Measurements from ENCODE around the gene TMED8. TPM values are rescaled to one million over a fixed set of nuclear protein-coding genes. Genes with fewer than 3 reads are reported as not detected.
"Not testable (repeated sequence)": the region's sequence is repeated elsewhere in the genome, so short reads cannot be mapped to it uniquely, and the experiment has no call there.

Gene TMED8, protein sequence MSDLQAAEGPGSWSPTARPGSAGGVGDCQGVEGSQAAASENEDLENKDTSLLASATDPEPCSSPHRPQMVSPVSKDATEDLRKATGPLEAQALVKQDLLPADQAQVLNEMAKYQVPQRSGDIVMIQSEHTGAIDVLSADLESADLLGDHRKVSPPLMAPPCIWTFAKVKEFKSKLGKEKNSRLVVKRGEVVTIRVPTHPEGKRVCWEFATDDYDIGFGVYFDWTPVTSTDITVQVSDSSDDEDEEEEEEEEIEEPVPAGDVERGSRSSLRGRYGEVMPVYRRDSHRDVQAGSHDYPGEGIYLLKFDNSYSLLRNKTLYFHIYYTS
- 13.6 TPM for polyA plus RNA-seq (2013, experiment 1 of 4)
- polyA plus RNA-seq (2013, experiment 2 of 4) = 14.6 TPM
- 9.6 TPM for polyA plus RNA-seq (2013, experiment 3 of 4)
- 10.5 TPM for polyA plus RNA-seq (2013, experiment 4 of 4)

GRCh38 chr14:77376771-77377501 is at the start of gene TMED8, which contains the start of gene SAMD15:
TMED8 (minus strand) TSS chr14:77377094; CDS start chr14:77377053, 41 bp downstream.
SAMD15 (plus strand) TSS chr14:77377379; CDS start chr14:77377419, 40 bp downstream.
- 0 to 1% methylated on average over 69 of the region's 69 CpGs for WGBS, 2 experiments

DNA sequence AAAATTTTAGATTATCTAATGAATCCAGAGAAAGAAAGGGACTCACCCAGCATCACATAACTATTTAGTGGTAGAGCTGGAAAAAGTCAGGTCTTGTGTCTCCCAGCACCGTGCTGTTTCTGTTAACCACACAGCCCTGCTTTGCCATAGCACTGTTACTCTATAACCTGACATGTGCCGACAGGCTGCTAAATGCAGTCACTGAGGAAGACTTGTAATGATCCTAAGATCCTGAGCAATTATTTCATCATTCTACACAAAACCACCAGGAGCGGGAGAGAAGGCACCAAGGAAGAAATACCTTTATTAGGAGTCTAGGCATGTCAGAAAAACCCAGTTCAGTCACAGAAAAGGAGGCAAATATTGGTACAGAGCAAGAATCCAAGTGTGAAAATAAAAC is 49.5 kb upstream of the TMED8 start:
- Histone ChIP-seq H3K36me3 (ENCODE audit: control insufficient read depth, insufficient read depth, low read length) (peaks cover 42% of the 10 kb centered on the region), H3K4me3 (ENCODE audit: insufficient read depth, low read depth, low read length) (no peak overlapping the region), H3K27ac (ENCODE audit: insufficient read depth, low read depth, low read length, poor library complexity, severe bottlenecking) (no peak overlapping the region), H3K9me3 (ENCODE audit: control insufficient read depth, low read length) (no peaks in the 10 kb centered on the region), H3K4me1 (ENCODE audit: control insufficient read depth, insufficient read depth, low read length) (no peaks in the 10 kb centered on the region), H3K27me3 (ENCODE audit: control insufficient read depth, insufficient read depth, low read length, poor library complexity, severe bottlenecking) (no peaks in the 10 kb centered on the region)
- WGBS, 2 experiments = 93 to 98% methylated on average over 3 of the region's 3 CpGs

More at GRCh38 chr14:77376771-77377501, at the start of gene TMED8, which contains the start of gene SAMD15:
- peak within 1 kb of the TSS; percentile 85 for H3K27ac ChIP-seq (ENCODE audit: insufficient read depth, low read depth, low read length, poor library complexity, severe bottlenecking)
- no peaks in the 10 kb centered on the region for H3K36me3 ChIP-seq (ENCODE audit: control insufficient read depth, insufficient read depth, low read length)
- no peaks in the 10 kb centered on the region for H3K27me3 ChIP-seq (ENCODE audit: control insufficient read depth, insufficient read depth, low read length, poor library complexity, severe bottlenecking)
- no peaks in the 10 kb centered on the region for H3K9me3 ChIP-seq (ENCODE audit: control insufficient read depth, low read length)
- peaks cover 9% of the 10 kb centered on the region for H3K4me1 ChIP-seq (ENCODE audit: control insufficient read depth, insufficient read depth, low read length)
- H3K4me3 ChIP-seq (ENCODE audit: insufficient read depth, low read depth, low read length) = peak within 1 kb of the TSS; percentile 73

- no peak overlapping the region for H3K4me3 ChIP-seq (ENCODE audit: insufficient read depth, low read depth, low read length)
- H3K27me3 ChIP-seq (ENCODE audit: control insufficient read depth, insufficient read depth, low read length, poor library complexity, severe bottlenecking) = no peaks in the 10 kb centered on the region
- H3K27ac ChIP-seq (ENCODE audit: insufficient read depth, low read depth, low read length, poor library complexity, severe bottlenecking) = no peak overlapping the region
- H3K36me3 ChIP-seq (ENCODE audit: control insufficient read depth, insufficient read depth, low read length) = peaks cover 42% of the 10 kb centered on the region
- no peaks in the 10 kb centered on the region for H3K9me3 ChIP-seq (ENCODE audit: control insufficient read depth, low read length)
- 82 to 89% methylated on average over 3 of the region's 3 CpGs for WGBS, 2 experiments
- no peaks in the 10 kb centered on the region for H3K4me1 ChIP-seq (ENCODE audit: control insufficient read depth, insufficient read depth, low read length)
These were observed 48.0 kb upstream of the TMED8 start for GRCh38 chr14:77424862-77425261.

GRCh38 chr14:77423423-77423822 is 46.5 kb upstream of the TMED8 start, which contains the start of gene NOXRED1:
NOXRED1 (minus strand) TSS chr14:77423523; CDS start chr14:77422889, 634 bp downstream.
- no peaks in the 10 kb centered on the region for H3K9me3 ChIP-seq (ENCODE audit: control insufficient read depth, low read length)
- WGBS, 2 experiments = 94 to 96% methylated on average over 1 of the region's 1 CpG
- no peaks in the 10 kb centered on the region for H3K4me1 ChIP-seq (ENCODE audit: control insufficient read depth, insufficient read depth, low read length)
- H3K36me3 ChIP-seq (ENCODE audit: control insufficient read depth, insufficient read depth, low read length) = peaks cover 34% of the 10 kb centered on the region
- no peaks in the 10 kb centered on the region for H3K27me3 ChIP-seq (ENCODE audit: control insufficient read depth, insufficient read depth, low read length, poor library complexity, severe bottlenecking)
- H3K4me3 ChIP-seq (ENCODE audit: insufficient read depth, low read depth, low read length) = no peak within 1 kb of the TSS
- no peak within 1 kb of the TSS for H3K27ac ChIP-seq (ENCODE audit: insufficient read depth, low read depth, low read length, poor library complexity, severe bottlenecking)

DNA sequence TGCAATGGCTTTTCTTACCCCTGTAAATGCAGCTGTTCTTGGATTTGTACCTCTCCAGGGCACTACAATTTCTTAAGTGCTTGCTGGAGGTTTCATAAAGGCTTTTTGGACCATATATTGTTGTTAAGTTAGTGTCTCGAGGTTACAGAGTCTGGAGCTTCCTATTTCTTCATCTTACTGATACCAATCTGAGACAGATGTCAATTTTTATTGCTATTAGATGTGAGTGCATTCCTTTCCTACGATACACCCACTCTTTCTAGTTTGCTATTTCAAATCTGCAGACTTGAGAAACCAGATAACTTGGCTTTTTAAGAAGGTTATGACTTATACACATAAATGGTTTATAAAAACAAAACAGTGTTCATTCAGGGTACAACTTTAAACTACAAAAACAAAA is 44.3 kb upstream of the TMED8 start:
- Histone ChIP-seq H3K4me3 (ENCODE audit: insufficient read depth, low read depth, low read length) (no peak overlapping the region), H3K27me3 (ENCODE audit: control insufficient read depth, insufficient read depth, low read length, poor library complexity, severe bottlenecking) (no peaks in the 10 kb centered on the region), H3K4me1 (ENCODE audit: control insufficient read depth, insufficient read depth, low read length) (no peaks in the 10 kb centered on the region), H3K9me3 (ENCODE audit: control insufficient read depth, low read length) (no peaks in the 10 kb centered on the region), H3K36me3 (ENCODE audit: control insufficient read depth, insufficient read depth, low read length) (peaks cover 16% of the 10 kb centered on the region), H3K27ac (ENCODE audit: insufficient read depth, low read depth, low read length, poor library complexity, severe bottlenecking) (no peak overlapping the region)
- 100% methylated on average over 2 of the region's 2 CpGs; no CpG with 5 or more reads in 1 of the 2 experiments for WGBS, 2 experiments

- H3K27ac ChIP-seq (ENCODE audit: insufficient read depth, low read depth, low read length, poor library complexity, severe bottlenecking) = no peak overlapping the region
- 91 to 96% methylated on average over 6 to 8 of the region's 8 CpGs for WGBS, 2 experiments
- H3K27me3 ChIP-seq (ENCODE audit: control insufficient read depth, insufficient read depth, low read length, poor library complexity, severe bottlenecking) = no peaks in the 10 kb centered on the region
- H3K36me3 ChIP-seq (ENCODE audit: control insufficient read depth, insufficient read depth, low read length) = no peaks in the 10 kb centered on the region
- no peaks in the 10 kb centered on the region for H3K9me3 ChIP-seq (ENCODE audit: control insufficient read depth, low read length)
- H3K4me1 ChIP-seq (ENCODE audit: control insufficient read depth, insufficient read depth, low read length) = no peaks in the 10 kb centered on the region
- H3K4me3 ChIP-seq (ENCODE audit: insufficient read depth, low read depth, low read length) = no peak overlapping the region
These were observed 39.9 kb upstream of the TMED8 start for GRCh38 chr14:77416836-77417235.

DNA sequence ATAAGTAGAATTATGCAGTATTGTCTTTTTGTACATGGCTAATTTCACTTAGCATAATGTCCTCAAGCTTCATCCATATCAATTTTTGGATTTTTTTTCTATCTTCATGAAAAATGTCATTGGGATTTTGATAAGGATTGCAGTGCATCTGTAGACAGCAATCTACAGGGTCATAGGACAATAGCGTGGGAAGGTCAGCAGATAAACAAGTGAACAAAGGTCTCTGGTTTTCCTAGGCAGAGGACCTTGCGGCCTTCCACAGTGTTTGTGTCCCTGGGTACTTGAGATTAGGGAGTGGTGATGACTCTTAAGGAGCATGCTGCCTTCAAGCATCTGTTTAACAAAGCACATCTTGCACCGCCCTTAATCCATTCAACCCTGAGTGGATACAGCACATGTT is 39.2 kb upstream of the TMED8 start:
- H3K27ac ChIP-seq (ENCODE audit: insufficient read depth, low read depth, low read length, poor library complexity, severe bottlenecking); H3K36me3 ChIP-seq (ENCODE audit: control insufficient read depth, insufficient read depth, low read length); H3K27me3 ChIP-seq (ENCODE audit: control insufficient read depth, insufficient read depth, low read length, poor library complexity, severe bottlenecking); H3K4me3 ChIP-seq (ENCODE audit: insufficient read depth, low read depth, low read length); H3K9me3 ChIP-seq (ENCODE audit: control insufficient read depth, low read length); H3K4me1 ChIP-seq (ENCODE audit: control insufficient read depth, insufficient read depth, low read length): not testable (repeated sequence)
- 86 to 90% methylated on average over 1 to 2 of the region's 3 CpGs for WGBS, 2 experiments

- H3K9me3 ChIP-seq (ENCODE audit: control insufficient read depth, low read length); H3K27me3 ChIP-seq (ENCODE audit: control insufficient read depth, insufficient read depth, low read length, poor library complexity, severe bottlenecking); H3K4me1 ChIP-seq (ENCODE audit: control insufficient read depth, insufficient read depth, low read length); H3K36me3 ChIP-seq (ENCODE audit: control insufficient read depth, insufficient read depth, low read length); H3K27ac ChIP-seq (ENCODE audit: insufficient read depth, low read depth, low read length, poor library complexity, severe bottlenecking); H3K4me3 ChIP-seq (ENCODE audit: insufficient read depth, low read depth, low read length): not testable (repeated sequence)
- 92 to 93% methylated on average over 10 of the region's 10 CpGs for WGBS, 2 experiments
These were observed 38.6 kb upstream of the TMED8 start for GRCh38 chr14:77415403-77416030.

DNA sequence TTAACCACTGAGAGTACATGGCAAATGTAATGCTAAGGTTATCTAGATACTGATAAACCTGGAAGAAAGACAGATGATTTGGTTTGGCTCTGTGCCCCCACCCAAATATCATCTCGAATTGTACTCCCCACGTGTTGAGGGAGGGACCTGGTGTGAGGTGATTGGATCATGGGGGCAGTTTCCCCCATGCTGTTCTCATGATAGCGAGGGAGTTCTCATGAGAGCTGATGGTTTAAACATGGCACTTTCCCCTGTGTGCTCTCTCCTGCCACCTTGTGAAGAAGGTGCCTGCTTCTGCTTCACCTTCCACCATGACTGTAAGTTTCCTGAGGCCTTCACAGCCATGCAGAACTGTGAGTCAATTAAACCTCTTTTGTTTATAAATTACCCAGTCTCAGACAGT is 32.2 kb upstream of the TMED8 start:
- no peak overlapping the region for H3K27ac ChIP-seq (ENCODE audit: insufficient read depth, low read depth, low read length, poor library complexity, severe bottlenecking)
- 37 to 38% methylated on average over 3 of the region's 3 CpGs for WGBS, 2 experiments

GRCh38 chr14:77407158-77407557 is 30.3 kb upstream of the TMED8 start:
- no peak overlapping the region for H3K4me3 ChIP-seq (ENCODE audit: insufficient read depth, low read depth, low read length)
- H3K4me1 ChIP-seq (ENCODE audit: control insufficient read depth, insufficient read depth, low read length) = no peaks in the 10 kb centered on the region
- 97 to 98% methylated on average over 1 to 2 of the region's 2 CpGs for WGBS, 2 experiments
- no peaks in the 10 kb centered on the region for H3K27me3 ChIP-seq (ENCODE audit: control insufficient read depth, insufficient read depth, low read length, poor library complexity, severe bottlenecking)
- H3K36me3 ChIP-seq (ENCODE audit: control insufficient read depth, insufficient read depth, low read length) = no peaks in the 10 kb centered on the region
- no peak overlapping the region for H3K27ac ChIP-seq (ENCODE audit: insufficient read depth, low read depth, low read length, poor library complexity, severe bottlenecking)
- H3K9me3 ChIP-seq (ENCODE audit: control insufficient read depth, low read length) = no peaks in the 10 kb centered on the region

More for the DNA sequence above, 32.2 kb upstream of the TMED8 start:
- Histone ChIP-seq H3K4me1 (ENCODE audit: control insufficient read depth, insufficient read depth, low read length) (no peaks in the 10 kb centered on the region), H3K27me3 (ENCODE audit: control insufficient read depth, insufficient read depth, low read length, poor library complexity, severe bottlenecking) (no peaks in the 10 kb centered on the region), H3K9me3 (ENCODE audit: control insufficient read depth, low read length) (no peaks in the 10 kb centered on the region), H3K4me3 (ENCODE audit: insufficient read depth, low read depth, low read length) (no peak overlapping the region), H3K36me3 (ENCODE audit: control insufficient read depth, insufficient read depth, low read length) (no peaks in the 10 kb centered on the region)

Measured in ectodermal cell (in vitro differentiated cells).